ENCODE measurements around the gene SH3PXD2A. TPM values are rescaled to one million over a fixed set of nuclear protein-coding genes. Genes with fewer than 3 reads are reported as not detected.

The SH3PXD2A gene
- total and polyA plus RNA-seq, 9 of the 15 experiments (the other 6 are each of a cell fraction or from before 2014, with no cell fraction given) = 0.41 to 9.3 (median 2.5) TPM

DNA sequence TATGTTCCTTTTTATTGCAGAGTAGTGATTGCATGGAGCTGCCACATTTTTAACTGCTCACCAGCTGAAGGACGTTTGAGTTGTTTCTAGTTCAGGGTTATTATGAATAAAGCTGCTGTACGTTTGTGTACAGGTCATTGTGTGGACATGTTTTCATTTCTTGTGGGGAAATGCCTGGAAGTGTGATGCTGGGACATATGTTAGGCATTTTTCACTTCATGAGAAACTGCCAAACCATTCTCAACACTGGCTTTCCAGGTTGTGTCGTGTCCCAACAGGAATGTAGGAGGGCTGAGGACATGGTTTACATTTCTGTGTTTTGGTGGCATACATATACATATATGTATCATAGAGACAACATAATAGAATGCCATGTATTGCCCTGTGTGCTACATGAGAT lies 288.8 kb downstream of the SH3PXD2A start:
- no TSS peak for BruUV-seq (replicated peaks)
- no peaks in the 10 kb centered on the region for H4K20me1 ChIP-seq (replicated peaks; ENCODE audit: control insufficient read depth, insufficient read depth, low read length)
- no peaks in the 10 kb centered on the region for H3K79me2 ChIP-seq (ENCODE audit: control insufficient read depth, insufficient read depth, low read length)
- H3K9me3 ChIP-seq (replicated peaks; ENCODE audit: control insufficient read depth, insufficient read depth, low read depth, low read length) = no peaks in the 10 kb centered on the region
- no peak overlapping the region for H3K27ac ChIP-seq (ENCODE audit: extremely low read depth, low read depth, low read length)
- ChIA-PET POLR2A (interaction anchor here (0.9 kb wide), 1 partner anchor 14 kb away, joined by 3 read pairs; no protein-coding TSS in a partner anchor), CTCF (ENCODE audit: low intra/inter-chr PET ratio) (no interaction called here)
- H3K4me1 ChIP-seq (replicated peaks in 1 of 2; ENCODE audit: control insufficient read depth in 2 of 2, insufficient read depth in 2 of 2, low read length in 2 of 2) = peaks cover 0 to 16% of the 10 kb centered on the region in 2 experiments; a peak in 1 of 5 replicates
- intact Hi-C loops (cut with micrococcal nuclease) (loop anchor here (10.0 kb wide), 1 partner anchor 152 kb away; no protein-coding TSS in a partner anchor), in situ Hi-C loops (cut with MboI) (no loop called here)
- peaks cover 2% of the 10 kb centered on the region for H3K9me1 ChIP-seq (ENCODE audit: control insufficient read depth, insufficient read depth, low read length)
- peaks cover 0 to 4% of the 10 kb centered on the region in 2 experiments; a peak in 2 of 5 replicates for H3K27me3 ChIP-seq (ENCODE audit: control insufficient read depth in 2 of 2, insufficient read depth in 2 of 2, low read length in 2 of 2)
- 0% methylated on average over 3 of the region's 3 CpGs for WGBS (ENCODE audit: insufficient coverage, low coverage, missing lambda C conversion rate)
- no peak overlapping the region for H3K9ac ChIP-seq (ENCODE audit: insufficient read depth in 1 of 2, low read depth in 2 of 2, low read length in 2 of 2)
- H3K36me3 ChIP-seq (ENCODE audit: control insufficient read depth, insufficient read depth, low read length) = no peaks in the 10 kb centered on the region
- H2AFZ ChIP-seq (ENCODE audit: low read depth, low read length) = no peak overlapping the region
- DNase-seq (ENCODE audit: extremely low read depth in 1 of 4, low spot score in 3 of 4) (no peak), FAIRE-seq (no peak), ATAC-seq (no peak)
- no peak overlapping the region for H3K4me3 ChIP-seq
- H3K4me2 ChIP-seq (ENCODE audit: insufficient read depth, low read length) = no peak overlapping the region
- TF ChIP-seq HDAC8 (tag; IDR thresholded peaks at IDR 0.05) (no peak), ZNF668 (CRISPR knock-in tag; IDR thresholded peaks at IDR 0.05) (no peak), BDP1 (IDR thresholded peaks at IDR 0.05; ENCODE audit: insufficient read depth, insufficient read length) (no peak), FOXK1 (CRISPR knock-in tag; IDR thresholded peaks at IDR 0.05; ENCODE audit: borderline replicate concordance) (no peak), POLR2H (tag; IDR thresholded peaks at IDR 0.05; ENCODE audit: low read depth) (no peak), BRD4 (IDR thresholded peaks at IDR 0.05) (no peak), GTF2E2 (tag; IDR thresholded peaks at IDR 0.05) (no peak), RFX1 (IDR thresholded peaks at IDR 0.05) (no peak), FOS (IDR thresholded peaks at IDR 0.05; ENCODE audit: extremely low read depth, insufficient read length) (no peak), SP2 (IDR thresholded peaks at IDR 0.05; ENCODE audit: extremely low read depth, low read depth, low read length, poor library complexity, severe bottlenecking) (no peak), ESRRA (IDR thresholded peaks at IDR 0.05; ENCODE audit: borderline replicate concordance, low read depth) (no peak), EZH2 (IDR thresholded peaks at IDR 0.05; ENCODE audit: borderline replicate concordance, low read depth, low read length) (no peak)
- TF ChIP-seq, protein P1, sequence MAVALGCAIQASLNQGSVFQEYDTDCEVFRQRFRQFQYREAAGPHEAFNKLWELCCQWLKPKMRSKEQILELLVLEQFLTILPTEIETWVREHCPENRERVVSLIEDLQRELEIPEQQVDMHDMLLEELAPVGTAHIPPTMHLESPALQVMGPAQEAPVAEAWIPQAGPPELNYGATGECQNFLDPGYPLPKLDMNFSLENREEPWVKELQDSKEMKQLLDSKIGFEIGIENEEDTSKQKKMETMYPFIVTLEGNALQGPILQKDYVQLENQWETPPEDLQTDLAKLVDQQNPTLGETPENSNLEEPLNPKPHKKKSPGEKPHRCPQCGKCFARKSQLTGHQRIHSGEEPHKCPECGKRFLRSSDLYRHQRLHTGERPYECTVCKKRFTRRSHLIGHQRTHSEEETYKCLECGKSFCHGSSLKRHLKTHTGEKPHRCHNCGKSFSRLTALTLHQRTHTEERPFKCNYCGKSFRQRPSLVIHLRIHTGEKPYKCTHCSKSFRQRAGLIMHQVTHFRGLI (CRISPR knock-in tag; IDR thresholded peaks at IDR 0.05) = no peak
- TF ChIP-seq, protein P2, sequence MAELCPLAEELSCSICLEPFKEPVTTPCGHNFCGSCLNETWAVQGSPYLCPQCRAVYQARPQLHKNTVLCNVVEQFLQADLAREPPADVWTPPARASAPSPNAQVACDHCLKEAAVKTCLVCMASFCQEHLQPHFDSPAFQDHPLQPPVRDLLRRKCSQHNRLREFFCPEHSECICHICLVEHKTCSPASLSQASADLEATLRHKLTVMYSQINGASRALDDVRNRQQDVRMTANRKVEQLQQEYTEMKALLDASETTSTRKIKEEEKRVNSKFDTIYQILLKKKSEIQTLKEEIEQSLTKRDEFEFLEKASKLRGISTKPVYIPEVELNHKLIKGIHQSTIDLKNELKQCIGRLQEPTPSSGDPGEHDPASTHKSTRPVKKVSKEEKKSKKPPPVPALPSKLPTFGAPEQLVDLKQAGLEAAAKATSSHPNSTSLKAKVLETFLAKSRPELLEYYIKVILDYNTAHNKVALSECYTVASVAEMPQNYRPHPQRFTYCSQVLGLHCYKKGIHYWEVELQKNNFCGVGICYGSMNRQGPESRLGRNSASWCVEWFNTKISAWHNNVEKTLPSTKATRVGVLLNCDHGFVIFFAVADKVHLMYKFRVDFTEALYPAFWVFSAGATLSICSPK (IDR thresholded peaks at IDR 0.05; ENCODE audit: borderline replicate concordance) = no peak
- TF ChIP-seq, protein P3, sequence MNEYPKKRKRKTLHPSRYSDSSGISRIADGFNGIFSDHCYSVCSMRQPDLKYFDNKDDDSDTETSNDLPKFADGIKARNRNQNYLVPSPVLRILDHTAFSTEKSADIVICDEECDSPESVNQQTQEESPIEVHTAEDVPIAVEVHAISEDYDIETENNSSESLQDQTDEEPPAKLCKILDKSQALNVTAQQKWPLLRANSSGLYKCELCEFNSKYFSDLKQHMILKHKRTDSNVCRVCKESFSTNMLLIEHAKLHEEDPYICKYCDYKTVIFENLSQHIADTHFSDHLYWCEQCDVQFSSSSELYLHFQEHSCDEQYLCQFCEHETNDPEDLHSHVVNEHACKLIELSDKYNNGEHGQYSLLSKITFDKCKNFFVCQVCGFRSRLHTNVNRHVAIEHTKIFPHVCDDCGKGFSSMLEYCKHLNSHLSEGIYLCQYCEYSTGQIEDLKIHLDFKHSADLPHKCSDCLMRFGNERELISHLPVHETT (CRISPR knock-in tag; conservative IDR thresholded peaks at IDR 0.05 in 1 of 2, IDR thresholded peaks at IDR 0.05 in 1 of 2) = no peak
- TF ChIP-seq, protein P4, sequence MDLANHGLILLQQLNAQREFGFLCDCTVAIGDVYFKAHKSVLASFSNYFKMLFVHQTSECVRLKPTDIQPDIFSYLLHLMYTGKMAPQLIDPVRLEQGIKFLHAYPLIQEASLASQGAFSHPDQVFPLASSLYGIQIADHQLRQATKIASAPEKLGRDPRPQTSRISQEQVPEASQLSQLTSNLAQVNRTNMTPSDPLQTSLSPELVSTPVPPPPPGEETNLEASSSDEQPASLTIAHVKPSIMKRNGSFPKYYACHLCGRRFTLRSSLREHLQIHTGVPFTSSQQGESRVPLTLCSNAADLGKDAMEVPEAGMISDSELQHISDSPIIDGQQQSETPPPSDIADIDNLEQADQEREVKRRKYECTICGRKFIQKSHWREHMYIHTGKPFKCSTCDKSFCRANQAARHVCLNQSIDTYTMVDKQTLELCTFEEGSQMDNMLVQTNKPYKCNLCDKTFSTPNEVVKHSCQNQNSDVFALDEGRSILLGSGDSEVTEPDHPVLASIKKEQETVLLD (IDR thresholded peaks at IDR 0.05) = no peak

Data from K562 (cell line).